Neuron (in vitro differentiated cells): ENCODE measurements around the gene TMEM256.

Experiments used
- H2AFZ ChIP-seq: one replicate; pipeline ENCODE4 v1.6.1; 2013; ENCODE audit warnings: low read depth, mild to moderate bottlenecking, inconsistent platforms, low read length, moderate library complexity
- H3K27me3 ChIP-seq: one replicate; pipeline ENCODE4 v1.6.1; 2013; ENCODE audit warnings: low read length; ENCODE audit not compliant: insufficient read depth
- H3K36me3 ChIP-seq: one replicate; pipeline ENCODE4 v1.6.1; 2013; ENCODE audit warnings: low read length; ENCODE audit not compliant: insufficient read depth
- H3K4me1 ChIP-seq: one replicate; pipeline ENCODE4 v1.6.1; 2013; ENCODE audit warnings: low read length; ENCODE audit not compliant: insufficient read depth
- H3K4me3 ChIP-seq: 2 replicates; pipeline ENCODE4 v1.5.1; 2013; ENCODE audit warnings: mild to moderate bottlenecking, low read length, moderate library complexity
- H3K9me3 ChIP-seq: one replicate; pipeline ENCODE4 v1.6.1; 2013; ENCODE audit warnings: low read length

Gene TMEM256

DNA sequence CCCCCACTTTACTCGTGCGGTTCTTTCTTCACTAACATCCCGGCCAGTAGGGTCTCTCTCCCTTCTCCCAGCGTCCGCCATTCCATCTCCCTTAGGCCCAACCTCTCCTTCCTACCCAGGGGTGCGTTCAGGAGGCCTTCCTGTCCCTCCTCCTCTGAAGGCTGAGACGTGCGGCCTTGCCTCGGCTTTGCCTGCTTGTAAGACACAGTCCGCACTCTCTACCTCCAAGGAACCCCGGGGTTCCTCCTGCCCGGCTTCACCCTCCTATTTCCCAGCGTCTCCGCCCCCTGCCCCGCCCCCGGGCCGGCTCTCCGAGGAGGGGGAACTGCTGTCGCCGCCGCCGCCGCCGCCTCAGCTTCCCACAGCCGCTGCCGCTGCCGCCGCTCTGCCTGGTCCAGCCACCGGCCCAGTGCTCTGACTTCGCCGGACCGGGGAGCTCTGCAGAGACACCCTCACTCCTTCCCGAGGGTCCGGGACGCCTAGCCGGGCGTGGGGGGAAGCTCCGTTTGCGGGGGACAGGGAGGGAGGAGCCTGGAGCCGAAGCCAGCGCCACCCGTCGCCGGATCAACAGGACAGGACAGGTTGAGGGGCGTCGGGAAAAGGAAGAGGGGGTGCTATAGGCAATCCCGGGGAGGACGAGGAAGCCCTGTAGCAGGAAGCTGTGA is 34.2 kb upstream of the TMEM256 start:
- H3K4me3 ChIP-seq, result peak overlapping the region; percentile 36
- H3K4me1 ChIP-seq, result peaks cover 42% of the 10 kb centered on the region
- H3K9me3 ChIP-seq, result no peaks in the 10 kb centered on the region
- peaks cover 29% of the 10 kb centered on the region for H3K27me3 ChIP-seq
- no peaks in the 10 kb centered on the region for H3K36me3 ChIP-seq
- peak overlapping the region; percentile 35 for H2AFZ ChIP-seq

DNA sequence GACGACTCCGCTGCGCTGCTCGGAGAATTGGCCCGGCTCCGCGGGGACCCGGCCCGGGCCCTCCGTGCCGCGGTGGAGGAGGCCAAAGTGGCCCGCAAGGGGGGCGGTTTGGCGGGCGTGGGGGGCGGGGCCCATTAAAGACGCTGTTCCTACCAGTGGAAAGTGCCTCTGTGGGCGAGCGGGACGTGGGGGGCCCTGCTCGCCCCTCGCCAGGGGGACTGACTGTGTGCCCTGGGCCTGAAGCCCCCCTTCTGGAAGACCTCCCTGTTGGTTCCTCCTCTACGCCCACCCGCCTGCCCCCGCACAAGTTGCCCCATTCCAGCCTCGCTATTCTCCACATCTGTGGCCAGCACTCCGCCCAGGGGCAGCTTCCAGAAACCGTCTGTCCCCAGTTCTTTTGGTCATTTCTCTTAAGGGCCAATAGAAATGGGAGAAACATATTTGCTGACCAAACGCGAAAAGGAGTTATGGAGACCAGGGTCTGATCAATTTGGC is 33.5 kb upstream of the TMEM256 start:
- peaks cover 42% of the 10 kb centered on the region for H3K4me1 ChIP-seq
- H3K4me3 ChIP-seq, result peak overlapping the region; percentile 36
- peaks cover 29% of the 10 kb centered on the region for H3K27me3 ChIP-seq
- no peaks in the 10 kb centered on the region for H3K36me3 ChIP-seq
- H2AFZ ChIP-seq, result peak overlapping the region; percentile 35
- peaks cover 1% of the 10 kb centered on the region for H3K9me3 ChIP-seq

DNA sequence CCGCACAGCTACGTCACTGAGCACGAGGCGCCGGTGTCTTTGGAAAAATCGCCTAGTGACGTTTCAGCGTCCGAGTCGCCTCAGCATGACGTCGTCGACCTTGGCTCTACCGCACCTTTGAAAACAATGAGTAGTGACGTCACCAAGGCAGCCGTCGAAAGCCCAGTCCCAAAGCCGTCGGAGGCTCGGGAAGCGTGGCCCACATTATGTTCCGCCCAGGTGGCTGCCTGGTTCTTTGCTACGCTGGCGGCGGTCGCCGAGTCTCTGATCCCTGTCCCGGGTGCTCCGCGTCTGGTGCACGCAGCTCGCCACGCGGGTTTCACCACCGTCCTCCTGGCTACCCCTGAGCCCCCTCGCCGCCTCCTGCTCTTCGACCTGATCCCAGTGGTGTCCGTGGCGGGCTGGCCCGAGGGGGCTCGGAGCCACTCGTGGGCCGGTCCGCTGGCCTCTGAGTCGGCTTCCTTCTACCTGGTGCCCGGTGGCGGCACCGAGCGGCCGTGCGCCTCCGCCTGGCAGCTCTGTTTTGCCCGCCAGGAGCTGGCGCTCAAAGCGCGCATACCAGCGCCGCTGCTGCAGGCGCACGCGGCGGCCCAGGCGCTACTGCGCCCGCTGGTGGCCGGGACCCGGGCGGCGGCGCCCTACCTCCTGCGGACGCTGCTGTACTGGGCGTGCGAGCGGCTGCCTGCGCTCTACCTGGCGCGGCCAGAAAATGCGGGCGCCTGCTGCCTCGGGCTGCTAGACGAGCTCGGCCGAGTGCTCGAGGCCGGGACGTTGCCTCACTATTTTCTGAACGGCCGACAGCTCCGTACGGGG is 32.9 kb upstream of the TMEM256 start:
- Histone ChIP-seq H3K4me3 (peak overlapping the region; percentile 25), H3K36me3 (no peaks in the 10 kb centered on the region), H3K27me3 (peaks cover 29% of the 10 kb centered on the region), H3K9me3 (peaks cover 3% of the 10 kb centered on the region), H2AFZ (no peak overlapping the region), H3K4me1 (peaks cover 42% of the 10 kb centered on the region)

DNA sequence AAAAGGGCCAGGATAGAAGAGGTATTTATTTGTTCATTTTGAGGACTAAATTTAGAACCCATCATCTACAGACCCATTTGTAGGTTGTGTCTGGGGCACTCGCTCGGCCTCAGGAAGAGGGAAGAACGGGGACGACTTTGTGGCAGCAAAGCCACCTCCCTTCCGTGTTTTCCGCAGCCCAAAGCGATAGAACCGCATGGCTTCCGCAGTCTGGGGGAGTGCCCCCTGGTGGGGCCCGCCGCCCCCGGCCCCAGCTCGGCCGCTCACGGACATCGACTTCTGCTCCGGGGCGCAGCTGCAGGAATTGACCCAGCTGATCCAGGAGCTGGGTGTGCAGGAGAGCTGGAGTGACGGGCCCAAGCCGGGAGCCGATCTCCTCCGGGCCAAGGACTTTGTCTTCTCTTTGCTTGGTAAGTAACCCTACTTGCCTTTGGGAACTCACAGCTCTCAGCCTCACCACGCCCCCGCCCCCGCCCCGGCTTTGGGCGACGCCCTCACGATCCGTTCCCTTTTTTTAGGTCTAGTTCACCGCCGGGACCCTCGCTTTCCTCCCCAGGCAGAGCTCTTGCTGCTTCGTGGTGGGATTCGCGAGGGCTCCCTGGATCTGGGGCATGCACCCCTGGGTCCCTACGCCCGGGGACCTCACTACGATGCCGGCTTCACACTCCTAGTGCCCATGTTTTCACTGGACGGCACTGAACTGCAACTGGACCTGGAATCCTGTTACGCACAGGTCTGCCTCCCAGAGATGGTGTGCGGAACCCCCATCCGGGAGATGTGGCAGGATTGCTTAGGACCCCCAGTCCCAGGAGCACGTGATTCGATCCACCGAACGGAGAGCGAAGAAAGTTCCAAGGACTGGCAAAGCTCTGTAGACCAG is 32.0 kb upstream of the TMEM256 start:
- peak overlapping the region; percentile 49 for H3K4me3 ChIP-seq
- H3K27me3 ChIP-seq, result peaks cover 29% of the 10 kb centered on the region
- peaks cover 3% of the 10 kb centered on the region for H3K9me3 ChIP-seq
- peaks cover 36% of the 10 kb centered on the region for H3K4me1 ChIP-seq
- peak overlapping the region; percentile 13 for H2AFZ ChIP-seq
- H3K36me3 ChIP-seq, result no peaks in the 10 kb centered on the region

DNA sequence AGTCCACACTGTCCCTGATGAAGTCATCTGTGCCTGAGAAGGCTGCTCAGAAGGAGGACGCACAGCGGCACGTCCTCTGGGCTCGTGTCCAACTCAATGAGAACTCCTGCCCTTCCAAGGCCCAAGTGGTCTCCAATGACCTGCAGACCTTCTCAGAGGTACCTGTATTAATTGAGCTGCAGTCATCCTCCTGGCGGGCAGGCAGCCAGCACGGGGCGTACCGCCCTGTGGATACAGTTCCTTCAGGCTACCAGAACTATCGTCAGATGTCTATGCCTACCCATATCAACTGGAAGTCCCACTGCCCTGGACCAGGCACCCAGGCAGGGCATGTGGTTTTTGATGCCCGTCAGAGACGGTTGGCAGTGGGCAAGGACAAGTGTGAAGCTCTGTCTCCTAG is 28.4 kb upstream of the TMEM256 start:
- Histone ChIP-seq H3K9me3 (peaks cover 4% of the 10 kb centered on the region), H3K4me1 (peaks cover 7% of the 10 kb centered on the region), H3K4me3 (no peak overlapping the region), H2AFZ (no peak overlapping the region), H3K36me3 (no peaks in the 10 kb centered on the region), H3K27me3 (peaks cover 11% of the 10 kb centered on the region)

DNA sequence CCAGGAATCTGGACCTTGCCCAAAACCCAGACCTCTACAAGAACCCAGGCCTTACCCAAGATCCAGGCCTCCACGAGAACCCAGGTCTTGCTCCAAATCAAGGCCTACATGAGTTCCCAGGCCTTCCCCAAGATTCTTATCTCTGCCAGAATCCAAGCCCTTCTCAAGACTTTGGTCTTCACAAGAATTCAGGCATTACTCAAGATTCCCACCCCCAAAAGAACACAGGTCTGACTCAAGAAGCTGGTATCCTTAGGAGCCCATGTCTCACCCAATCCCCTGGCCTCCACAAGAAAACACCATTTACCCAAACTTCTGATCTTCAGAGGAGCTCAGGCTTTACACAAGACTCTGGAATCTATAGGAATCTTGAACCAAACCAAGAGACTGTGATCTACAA is 27.3 kb upstream of the TMEM256 start:
- Histone ChIP-seq H3K27me3 (peaks cover 7% of the 10 kb centered on the region), H3K36me3 (no peaks in the 10 kb centered on the region), H2AFZ (no peak overlapping the region), H3K4me3 (no peak overlapping the region), H3K9me3 (peaks cover 4% of the 10 kb centered on the region), H3K4me1 (peaks cover 7% of the 10 kb centered on the region)

DNA sequence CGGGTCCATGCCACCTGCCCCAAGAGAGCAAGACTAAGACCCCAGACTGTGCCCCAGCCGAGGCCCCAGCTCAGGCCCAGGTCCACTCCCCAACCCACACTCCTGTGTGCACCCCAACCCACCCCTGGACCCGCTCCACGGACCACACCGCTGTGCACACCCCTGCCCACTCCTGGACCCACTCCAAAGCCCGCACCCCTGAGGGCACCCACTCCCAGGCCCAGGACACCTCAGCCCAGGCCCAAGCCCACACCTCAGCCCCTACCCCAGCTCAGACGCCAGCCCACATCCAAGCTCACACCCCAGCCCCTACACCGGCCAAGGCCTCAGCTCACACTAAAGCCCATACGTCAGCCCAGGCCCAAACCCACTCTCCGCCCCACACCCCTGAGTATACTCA is 25.8 kb upstream of the TMEM256 start:
- Histone ChIP-seq H3K27me3 (no peaks in the 10 kb centered on the region), H3K4me1 (no peaks in the 10 kb centered on the region), H3K36me3 (no peaks in the 10 kb centered on the region), H3K9me3 (peaks cover 4% of the 10 kb centered on the region), H3K4me3 (no peak overlapping the region), H2AFZ (no peak overlapping the region)

DNA sequence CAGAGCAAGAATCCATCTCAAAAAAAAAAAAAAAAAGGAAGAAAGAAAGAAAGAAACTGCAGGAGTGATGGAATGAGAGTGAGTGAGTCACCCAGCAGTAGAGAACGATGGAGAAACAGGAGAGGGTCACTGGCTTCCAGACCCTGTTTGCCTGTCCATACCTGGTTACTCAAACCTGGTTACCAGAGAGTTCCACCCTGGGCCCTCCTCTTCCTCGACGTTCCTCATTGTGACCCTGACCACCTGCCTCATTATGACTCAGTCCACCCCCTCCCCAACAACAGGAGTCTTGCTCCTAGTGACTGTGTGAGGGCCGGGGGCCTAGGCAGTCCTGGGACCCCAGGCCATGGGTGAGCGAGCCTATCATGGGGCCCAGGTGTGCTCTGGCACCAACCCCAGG is 24.7 kb upstream of the TMEM256 start, which contains the start of gene SPEM3:
Gene SPEM3, plus strand, starts transcription at position 301 of the 400 bp plus-strand sequence. Its CDS starts 46 bp downstream, at position 347.
- Histone ChIP-seq H3K27me3 (no peaks in the 10 kb centered on the region), H3K36me3 (no peaks in the 10 kb centered on the region), H3K4me3 (no peak within 1 kb of the TSS), H3K4me1 (no peaks in the 10 kb centered on the region), H2AFZ (no peak within 1 kb of the TSS), H3K9me3 (peaks cover 4% of the 10 kb centered on the region)

DNA sequence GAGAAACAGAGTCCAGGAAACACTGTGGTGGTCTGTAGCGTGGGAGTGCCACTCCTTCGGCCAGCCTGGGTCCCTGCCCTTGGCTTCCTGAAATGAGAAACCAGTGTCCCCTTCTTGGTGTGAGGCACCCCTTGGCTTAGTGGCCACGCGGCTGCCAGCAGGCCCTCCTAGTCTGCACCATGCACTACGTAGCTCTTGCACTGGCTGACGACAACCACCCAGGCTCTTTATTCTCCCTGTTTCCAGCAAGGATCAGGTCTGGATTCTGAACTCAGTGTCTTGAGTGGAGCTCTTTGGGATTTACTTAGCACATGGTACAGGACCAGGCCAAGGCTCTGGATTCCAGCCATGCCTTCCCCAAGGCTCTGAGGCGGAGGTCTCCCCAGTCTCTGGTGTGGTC is 23.7 kb upstream of the TMEM256 start:
- no peaks in the 10 kb centered on the region for H3K4me1 ChIP-seq
- no peaks in the 10 kb centered on the region for H3K27me3 ChIP-seq
- H2AFZ ChIP-seq, result no peak overlapping the region
- no peak overlapping the region for H3K4me3 ChIP-seq
- H3K36me3 ChIP-seq, result no peaks in the 10 kb centered on the region
- peaks cover 4% of the 10 kb centered on the region for H3K9me3 ChIP-seq

DNA sequence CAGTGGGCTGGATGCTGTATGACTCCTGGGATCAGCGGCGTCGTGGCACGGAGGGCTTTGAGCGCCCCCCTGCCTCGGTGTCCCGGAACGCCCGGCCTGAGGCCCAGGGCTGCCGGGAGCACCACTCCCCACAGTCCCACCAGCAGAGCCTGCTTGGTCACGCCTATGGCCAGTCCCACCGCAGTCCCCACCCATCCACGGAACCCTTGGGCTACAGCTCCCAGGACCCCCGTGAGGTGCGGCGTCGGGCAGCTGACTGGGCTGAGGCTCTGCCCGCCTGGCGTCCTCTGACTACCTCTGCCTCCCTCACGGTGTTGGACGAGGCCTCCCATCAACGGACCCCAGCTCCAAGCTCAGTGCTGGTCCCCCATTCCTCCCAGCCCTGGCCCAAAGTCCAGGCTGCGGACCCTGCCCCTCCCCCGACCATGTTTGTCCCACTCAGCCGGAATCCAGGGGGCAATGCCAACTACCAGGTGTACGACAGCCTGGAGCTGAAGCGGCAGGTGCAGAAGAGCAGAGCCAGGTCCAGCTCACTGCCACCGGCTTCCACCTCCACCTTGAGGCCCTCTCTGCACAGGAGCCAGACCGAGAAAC is 23.1 kb upstream of the TMEM256 start:
- H2AFZ ChIP-seq, result no peak overlapping the region
- no peak overlapping the region for H3K4me3 ChIP-seq
- H3K36me3 ChIP-seq, result no peaks in the 10 kb centered on the region
- H3K4me1 ChIP-seq, result no peaks in the 10 kb centered on the region
- H3K27me3 ChIP-seq, result no peaks in the 10 kb centered on the region
- H3K9me3 ChIP-seq, result peaks cover 2% of the 10 kb centered on the region

DNA sequence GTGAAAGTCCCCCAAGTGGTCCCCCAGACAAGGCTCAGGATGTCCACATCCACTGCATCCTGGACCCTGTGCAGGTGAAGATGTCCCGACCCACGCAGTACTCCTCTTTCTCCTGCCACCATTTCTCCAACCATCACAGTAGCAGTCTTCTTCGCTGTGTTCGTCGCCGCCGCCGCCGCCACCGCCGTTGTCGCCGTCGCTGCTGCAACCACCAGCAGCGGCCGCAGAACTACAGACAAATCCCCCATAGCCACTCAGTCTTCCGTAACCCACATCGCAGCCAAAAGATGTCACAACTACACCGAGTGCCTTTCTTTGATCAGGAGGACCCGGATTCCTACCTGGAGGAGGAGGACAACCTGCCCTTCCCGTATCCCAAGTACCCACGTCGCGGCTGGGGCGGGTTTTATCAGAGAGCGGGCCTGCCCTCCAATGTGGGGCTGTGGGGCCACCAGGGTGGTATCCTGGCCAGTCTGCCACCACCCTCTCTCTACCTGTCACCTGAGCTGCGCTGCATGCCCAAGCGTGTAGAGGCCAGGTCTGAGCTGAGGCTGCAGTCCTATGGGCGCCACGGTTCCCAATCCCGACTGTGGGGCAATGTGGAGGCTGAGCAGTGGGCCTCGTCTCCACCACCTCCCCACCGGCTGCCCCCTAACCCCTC is 22.4 kb upstream of the TMEM256 start:
- Histone ChIP-seq H3K36me3 (no peaks in the 10 kb centered on the region), H2AFZ (no peak overlapping the region), H3K4me1 (peaks cover 3% of the 10 kb centered on the region), H3K9me3 (peaks cover 2% of the 10 kb centered on the region), H3K27me3 (no peaks in the 10 kb centered on the region), H3K4me3 (no peak overlapping the region)

DNA sequence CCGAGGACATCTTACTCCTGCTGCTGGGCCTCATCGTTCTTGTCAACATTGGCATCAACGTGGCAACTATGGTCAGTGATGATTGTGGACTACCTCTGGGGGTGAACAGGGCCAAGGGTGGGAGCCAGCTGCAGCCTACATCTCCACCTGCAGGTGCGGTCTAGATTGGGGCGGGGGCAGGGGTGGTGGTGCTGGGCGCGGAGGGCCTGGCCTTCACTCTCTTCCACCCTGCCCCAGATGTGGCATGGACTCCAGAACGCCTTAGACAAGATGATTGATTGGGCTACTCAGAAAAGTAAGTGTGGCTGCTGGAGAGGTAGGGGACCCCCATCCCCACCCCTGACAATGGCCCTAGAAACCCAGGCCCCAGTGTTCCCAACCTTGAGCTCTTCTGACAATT is 21.9 kb upstream of the TMEM256 start:
- no peaks in the 10 kb centered on the region for H3K27me3 ChIP-seq
- peaks cover 8% of the 10 kb centered on the region for H3K4me1 ChIP-seq
- H3K36me3 ChIP-seq, result no peaks in the 10 kb centered on the region
- H2AFZ ChIP-seq, result no peak overlapping the region
- peaks cover 1% of the 10 kb centered on the region for H3K9me3 ChIP-seq
- H3K4me3 ChIP-seq, result no peak overlapping the region
